HG03558 (cell line): ENCODE data around the gene SNX20.

Experiments
- ATAC-seq: cut with Tn5 transposase; IDR thresholded peaks from one replicate; pipeline ENCODE4 v1.9.1; 2021; ENCODE audit warnings: moderate number of reproducible peaks; ENCODE audit not compliant: unreplicated experiment; ENCODE audit errors: extremely low read depth

SNX20 gene

DNA sequence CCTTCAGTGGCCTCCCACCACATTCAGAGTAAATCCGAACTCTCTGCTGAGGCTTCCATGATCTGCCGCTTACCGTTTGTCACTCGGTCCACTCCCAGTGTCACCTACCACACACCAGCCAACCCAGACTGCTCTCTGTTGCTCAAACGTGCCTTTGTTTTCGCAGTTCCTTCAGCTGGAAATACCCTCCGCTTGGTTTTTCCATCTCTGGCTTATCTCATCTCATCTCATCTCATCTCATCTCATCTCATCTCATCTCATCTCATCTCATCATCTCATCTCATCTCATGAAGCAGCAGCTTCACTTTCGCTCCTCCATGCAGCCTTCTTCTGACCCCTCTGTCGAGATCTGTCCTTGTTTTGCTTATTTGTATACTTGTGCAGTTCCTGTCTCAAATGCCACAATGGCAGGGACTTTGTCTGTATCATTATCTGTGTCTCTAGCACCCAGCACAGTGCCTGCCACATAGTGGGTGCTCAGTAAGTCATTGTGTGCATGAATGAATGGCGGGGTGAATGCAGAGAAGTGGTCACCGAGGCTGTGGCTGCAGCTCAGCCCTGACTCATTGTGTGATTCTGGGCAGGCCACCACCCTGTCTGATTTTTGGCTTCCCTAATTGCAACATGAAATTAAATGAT, 3.8 kb upstream of the SNX20 start:
- no peak for ATAC-seq

DNA sequence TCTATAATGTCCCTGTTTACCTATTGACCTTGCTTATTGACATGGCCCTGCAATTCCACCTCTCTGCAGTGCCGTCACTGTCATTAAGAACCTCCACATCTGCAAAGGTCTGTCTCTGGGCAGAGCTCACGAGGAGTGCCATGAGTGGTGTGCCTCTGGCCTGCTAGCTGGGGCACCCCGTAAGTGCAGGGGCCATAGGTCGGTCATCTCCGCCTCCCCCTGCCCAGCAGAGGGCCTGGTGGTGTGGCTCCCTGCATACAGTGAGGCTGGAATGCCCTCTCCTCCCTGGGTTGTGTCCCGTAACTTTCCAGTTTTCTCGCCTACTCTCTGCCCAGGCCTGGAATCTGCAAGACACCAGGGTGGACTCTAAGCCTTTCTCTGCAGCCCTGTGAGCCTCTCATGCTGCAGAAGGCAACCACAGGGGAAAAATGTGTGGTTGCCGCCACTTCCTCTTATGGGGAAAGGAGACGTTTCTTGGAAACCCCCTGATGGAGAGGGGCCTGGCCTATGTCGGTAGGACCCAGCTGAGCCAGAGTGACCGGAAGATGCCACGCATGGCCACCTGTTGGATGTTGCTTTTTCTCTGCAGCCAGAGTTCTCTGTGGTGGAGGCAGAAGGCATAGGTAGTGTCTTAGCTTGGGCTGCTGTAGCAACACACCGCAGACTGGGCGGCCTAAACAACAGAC, 2.7 kb upstream of the SNX20 start:
- peak; percentile 47 for ATAC-seq

DNA sequence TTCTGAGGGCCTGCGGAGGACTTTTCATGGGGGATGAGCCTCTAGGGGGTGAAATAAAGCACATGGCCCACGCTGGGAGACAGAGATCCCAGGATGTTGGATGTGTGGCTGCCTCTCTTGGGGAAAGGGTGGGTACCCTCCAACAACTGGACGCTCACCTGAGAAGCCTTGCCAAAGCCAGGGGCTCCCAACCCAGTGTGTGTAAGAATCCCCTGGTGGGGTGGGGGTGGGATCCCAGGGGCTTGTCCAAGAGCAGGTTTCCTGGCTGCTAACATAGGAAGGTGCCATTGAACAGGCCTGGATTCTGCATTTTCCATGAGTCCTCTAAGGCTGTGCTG, 587 bp downstream of the SNX20 start:
- ATAC-seq = no peak

DNA sequence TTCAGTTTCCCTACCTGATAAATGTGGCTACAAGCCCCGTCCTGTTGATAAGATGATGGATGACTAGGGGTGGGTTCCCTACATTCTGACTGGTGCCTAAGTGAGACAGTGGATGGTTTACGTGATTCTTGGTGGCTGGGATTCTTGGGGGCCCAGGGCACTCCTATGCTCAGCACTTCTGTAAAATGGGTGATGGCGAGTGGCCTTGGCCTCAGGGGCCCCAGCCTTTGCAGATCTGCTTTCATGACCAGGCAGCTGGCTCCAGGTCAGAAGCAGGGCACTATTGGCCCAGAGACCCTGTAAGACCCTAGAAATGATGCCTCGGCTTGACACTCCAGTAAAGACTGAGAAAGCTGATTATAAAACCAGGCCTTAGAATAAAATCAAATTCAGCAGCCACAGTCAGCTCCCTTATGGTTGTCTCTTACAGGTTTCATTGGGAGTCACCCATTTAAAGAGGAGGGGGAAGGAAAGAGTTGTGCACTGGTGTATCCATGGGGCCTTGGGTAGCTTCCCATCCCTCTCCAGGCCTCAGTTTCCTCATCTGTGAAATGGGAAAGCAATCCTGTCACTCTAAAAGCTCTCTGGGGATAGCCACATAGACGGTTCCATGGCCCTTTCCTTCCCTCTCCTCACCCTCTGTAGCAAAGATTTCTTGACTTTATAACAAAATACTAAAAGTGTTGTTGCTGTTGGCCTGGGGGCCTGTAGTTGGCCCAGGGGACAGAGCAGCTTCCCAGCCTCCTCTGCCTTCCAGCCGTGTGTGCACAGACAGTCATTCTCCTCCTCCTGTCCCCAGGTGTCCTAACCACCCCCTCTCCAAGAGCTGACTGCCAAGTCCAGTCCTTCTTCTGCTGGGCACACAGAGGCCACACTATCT, 1.2 kb downstream of the SNX20 start:
- no peak for ATAC-seq

DNA sequence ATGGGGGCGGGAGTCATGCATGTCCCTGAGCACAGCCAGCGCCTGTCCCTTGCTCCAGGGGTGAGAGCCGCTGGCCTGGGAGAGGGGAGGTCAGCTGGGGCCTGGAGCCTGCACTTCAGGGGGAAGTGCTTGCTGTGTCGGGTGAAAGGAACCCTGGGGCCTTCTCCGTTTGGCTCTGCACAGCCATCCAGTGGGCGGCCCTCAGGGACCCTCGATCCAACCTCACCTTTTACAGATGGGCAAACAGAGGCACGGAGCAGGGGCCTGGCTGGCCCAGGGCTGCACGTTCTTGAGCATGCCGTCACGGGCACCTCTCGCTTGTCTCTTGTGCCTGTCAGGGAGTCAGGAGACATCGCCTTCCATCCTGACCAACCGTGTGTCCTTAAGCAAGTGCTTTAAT, 1.8 kb downstream of the SNX20 start:
- ATAC-seq = no peak

DNA sequence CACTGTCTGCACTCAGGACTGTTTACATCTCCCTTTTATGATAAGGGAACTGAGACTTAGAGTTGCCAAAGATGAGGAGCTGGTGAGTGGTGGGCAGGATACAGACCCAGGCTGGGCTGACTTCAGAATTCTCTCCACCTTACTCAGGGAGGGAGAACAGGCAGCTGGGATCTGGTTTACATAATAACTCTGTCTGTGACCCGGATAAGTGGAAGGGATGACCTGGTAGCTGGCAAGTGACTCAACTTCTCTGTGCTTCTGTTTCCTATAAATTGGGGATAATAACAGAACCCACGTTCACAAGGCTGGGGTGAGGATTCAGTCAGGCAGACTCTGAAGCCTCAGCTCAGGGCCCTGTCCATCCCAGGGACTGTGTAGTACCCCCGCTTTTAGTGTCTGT, 2.6 kb downstream of the SNX20 start:
- ATAC-seq = no peak

DNA sequence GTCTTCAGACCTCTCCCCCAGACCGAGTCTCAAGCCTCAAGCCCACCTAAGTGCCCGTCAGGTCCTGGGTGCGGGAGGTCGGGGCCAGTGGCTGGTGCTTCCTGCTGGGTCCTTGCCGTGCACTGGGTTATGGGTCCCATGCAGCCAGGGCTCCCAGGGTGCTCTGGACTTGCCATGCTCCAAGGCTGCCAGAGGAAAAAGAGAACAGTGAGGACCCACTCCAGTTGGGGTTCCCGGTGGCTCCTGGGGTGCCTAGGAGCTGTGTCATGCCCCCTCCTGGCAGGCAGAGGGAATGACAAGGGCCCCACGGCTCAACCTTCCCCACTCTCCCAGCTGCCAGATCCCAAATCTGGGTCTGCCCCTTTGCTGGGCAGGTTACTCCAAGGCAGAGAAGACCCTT, 3.8 kb downstream of the SNX20 start:
- no peak for ATAC-seq

DNA sequence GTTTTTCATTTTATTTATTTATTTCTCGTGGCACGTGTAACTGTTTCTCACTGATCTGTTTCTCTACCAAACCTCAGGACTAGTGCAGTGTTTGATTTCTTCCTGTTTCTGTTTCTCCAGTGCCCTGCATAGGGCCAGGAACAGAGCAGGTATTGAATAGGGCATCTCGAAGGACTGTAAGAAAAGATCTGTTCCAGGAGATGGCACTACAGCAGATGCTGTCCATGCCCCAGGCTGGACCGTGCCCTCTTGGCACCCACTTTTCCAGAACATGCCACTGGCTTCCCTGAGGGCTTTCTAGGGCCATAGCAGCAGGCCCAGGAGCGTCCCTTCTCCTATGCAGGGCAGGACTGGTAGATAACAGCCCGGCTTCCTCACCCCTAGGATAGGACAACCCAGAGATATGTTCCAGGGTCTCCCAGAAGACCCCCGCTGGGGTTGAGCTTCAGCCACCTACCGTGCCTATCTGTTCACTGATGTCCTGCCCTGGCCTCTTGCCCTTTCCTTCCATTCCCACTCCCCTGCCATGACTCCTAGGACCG, 4.4 kb downstream of the SNX20 start:
- ATAC-seq = no peak

DNA sequence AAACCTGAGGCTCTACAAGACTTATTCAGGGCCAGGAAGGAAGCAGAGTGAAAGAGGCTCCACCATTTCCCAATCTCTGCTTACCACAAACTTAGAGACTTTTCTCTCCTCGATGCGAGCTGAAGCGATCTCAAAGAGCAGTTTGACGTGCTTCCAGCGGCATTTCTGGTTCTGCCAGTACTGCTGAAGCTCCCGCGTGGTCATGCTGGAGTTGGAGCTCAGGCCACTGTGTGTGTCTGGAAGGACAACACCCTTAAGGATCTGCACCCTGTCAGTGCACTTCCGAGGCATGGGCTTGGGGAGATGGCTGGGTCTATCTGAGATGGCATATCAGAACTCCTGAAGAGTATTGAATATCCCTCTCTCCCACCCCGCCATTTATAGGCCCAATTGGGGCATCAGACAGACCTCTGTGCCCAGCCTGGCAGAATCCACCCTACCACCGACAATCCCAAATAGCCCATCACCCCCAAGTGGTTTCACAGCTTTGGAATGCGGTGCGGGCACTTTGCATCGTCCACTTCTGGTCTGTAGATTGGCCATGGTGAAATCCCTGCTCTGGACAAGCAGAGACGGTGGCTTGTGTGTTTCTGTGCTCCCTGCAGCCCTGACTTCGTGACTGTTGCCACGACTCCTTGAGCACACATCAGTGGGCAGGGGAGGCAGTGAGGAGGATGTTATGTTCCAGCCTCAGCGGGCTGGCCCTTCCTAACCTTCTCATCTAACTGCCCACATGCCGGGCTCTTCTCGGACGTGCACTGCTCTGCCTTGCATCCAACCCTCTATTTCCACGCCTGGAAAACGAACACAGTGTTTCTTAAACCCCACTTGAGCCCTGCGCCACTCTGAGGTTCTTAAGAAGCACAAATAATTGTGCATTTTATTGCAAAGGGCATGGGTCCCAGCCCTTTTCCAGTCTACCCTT, 5.2 kb downstream of the SNX20 start:
- ATAC-seq = no peak

DNA sequence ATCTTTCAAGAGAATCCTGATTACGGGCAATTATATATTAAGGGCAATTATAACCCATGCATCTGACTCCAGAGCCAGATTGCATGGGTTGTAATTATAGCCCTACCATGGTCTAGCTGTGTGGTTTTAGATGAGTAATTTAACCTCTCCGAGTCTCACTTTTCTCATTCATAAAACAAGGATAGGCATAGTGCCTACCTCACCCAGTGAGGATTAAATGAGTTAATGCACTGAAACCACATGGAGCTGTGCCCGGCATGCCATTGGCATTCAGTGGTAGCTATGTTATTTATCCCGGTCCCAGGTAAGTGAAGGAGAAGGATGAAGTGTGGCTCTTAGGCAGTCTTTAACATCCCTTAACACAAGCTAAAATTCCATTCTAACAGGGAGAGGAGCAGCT, 6.3 kb downstream of the SNX20 start:
- ATAC-seq = no peak

DNA sequence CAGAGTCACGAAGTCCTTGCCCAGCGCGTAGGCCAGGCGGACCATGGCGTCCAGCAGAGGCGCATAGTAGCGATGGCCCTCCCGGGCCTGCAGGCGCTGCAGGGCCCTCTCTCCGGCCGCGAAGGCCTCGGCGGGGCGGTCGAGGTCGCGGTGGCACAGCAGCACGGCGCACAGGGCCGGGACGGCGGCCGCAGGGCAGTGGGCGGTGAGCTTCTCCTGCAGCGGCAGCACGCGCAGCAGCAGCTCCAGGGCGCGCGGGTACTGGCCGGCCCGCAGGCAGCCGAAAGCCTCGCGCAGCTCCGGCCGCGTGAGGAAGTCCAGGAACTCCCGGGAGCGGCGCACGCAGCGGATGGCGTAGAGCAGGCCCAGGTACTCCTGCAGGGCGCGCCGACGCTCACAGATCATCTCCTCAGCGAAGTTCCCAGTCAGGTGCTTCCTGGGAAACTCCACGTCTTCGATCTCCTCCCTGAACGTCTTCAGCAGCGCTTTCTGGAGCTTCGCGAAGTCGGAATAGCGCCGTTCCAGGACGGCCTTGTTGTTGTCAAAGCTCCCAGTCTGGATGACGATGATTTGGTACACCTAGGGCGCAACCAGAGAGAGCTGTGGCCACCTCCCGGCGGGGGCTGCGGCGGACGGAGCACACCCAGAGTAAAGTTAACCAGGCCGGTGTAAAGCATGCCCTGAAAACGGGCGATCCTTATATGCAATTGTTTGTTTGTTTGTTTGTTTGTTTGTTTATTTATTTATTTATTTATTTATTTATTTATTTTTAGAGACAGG, 7.4 kb downstream of the SNX20 start:
- no peak for ATAC-seq

DNA sequence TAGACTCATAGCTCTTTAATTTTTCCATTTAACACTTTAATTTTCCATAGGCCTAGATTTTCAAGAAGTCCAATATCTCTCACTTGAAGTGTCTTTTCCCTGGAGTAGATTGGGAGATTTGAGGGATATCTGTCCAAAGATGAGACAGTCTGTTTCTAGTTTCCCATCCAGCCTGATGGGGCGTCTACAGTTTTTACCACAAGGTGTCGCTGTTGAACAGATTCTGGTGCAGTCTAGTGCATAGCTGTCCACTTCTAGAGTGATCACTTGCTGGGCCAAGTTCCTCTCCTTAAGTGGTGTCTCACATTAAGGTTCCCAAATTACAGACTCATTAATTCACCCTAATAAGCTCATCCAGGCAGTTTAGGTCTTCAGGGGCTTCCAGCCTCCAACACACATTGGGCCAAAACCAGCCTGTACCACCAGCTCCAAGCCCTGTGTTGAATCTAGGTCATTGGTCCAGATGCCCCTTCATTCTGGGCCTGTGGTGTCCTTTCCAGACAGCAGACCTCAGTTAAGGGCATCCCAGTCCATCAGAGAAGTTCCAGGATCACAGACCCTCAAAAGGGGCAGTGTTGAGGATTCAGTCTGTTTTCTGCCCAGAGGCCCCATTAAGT, 9.4 kb downstream of the SNX20 start:
- no peak for ATAC-seq

DNA sequence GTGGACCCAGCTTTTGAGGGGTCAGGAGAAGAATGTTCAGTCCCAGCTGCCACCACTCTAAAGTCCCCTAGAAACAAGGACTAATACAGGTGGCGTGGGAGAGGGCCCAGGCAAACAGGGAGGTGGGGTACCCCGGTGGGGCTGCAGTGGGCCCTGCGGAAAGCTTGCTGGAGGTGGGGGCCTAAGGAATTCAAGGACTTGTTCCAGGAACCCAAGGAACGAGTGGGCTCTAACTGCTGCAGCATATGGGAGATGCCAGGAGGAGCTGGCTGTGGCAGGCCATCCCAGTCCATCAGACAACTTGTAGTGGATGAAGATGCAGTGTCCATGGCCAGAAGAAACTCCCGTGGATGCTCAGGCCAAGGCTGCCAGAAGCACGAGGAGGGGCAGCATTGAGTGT, 10.6 kb downstream of the SNX20 start:
- ATAC-seq = no peak

DNA sequence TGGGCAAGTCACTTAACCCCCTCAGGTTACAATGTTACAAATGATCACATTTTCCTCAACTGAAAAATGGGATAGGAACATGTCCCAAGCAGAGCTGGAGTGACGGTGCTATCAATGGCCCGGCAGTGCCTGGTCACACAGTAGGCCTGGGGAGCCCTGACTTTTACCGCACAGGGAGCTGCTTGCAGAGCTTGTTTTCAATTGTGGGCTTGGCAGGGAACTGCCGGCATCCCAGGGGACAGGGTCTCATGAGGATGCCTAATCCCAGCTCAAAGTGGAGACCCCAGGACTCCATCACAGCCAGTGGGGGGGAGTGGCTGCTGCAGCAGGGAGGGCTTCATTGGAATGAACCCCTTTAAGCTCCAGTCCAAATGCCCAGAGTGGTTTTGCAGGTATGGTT, 11.4 kb downstream of the SNX20 start:
- no peak for ATAC-seq

DNA sequence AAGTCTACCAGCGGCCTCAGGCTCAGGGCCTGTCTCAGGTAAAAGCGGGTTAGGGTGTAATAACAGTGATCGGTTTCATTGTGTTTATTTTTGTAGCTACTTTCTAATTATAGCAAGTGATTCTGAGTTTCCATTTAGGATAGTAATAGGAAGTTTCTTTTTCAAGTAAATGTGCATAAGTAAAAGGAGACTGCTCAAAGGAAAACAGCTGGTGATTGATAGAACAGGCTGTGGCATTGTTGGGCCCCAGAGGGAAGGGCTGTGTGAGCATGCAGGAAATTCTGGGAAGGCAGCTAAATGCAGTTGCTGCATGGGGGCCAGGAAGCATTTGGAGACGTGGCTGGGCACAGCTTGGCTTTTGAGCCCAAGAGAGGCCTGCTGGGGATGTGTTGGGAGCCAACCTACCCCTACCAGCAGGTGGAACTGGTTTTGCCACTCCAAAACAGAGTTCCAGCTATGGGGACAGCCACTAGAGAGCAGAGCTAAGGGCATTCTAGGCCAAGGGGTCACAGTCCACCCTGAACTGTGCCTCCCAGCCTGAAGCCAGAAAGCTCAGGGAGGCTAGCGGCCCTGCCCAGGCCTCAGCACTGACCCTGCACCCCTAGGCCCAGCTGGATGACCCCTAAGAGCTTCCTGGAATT, 12.6 kb downstream of the SNX20 start:
- no peak for ATAC-seq

DNA sequence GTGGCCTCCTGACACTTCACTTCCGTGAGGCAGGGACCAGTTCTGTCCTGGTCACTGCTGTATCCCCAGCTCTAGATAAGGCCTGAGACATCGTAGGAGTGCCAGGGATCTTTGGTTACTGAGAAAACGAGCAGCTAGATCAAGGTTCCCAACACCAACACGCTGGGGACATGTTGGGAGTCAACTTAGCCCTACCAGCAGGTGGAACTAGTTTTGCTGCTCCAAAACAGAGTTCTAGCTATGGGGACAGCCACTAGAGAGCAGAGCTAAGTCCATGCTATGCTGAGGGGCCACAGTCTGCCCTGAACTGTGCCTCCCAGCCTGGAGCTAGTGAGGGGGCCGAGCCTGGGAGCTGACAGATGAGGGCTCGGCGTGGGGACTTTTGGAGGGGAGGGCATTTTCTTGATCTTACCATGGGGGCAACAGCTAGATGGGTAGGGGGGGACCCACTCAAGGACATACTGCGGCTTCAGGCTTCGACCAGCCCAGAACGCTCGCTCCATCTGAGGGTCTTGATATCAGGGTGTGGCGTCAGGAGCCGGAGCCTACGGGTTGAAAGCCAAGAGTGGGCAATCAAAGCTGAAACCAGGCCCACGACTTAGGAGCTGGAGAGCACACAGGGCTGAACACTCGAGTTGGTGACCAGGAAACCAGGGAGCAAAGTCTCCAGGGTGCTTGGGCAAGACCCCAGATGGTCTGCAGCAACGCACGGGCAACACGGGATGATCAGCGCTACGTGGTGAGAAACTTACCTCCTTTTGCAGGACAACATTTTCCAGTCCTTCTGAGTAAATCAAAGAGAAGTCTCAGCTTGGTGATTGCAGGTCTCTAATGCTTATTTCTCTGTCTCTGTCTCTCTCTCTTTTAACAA, 13.4 kb downstream of the SNX20 start:
- ATAC-seq = no peak

DNA sequence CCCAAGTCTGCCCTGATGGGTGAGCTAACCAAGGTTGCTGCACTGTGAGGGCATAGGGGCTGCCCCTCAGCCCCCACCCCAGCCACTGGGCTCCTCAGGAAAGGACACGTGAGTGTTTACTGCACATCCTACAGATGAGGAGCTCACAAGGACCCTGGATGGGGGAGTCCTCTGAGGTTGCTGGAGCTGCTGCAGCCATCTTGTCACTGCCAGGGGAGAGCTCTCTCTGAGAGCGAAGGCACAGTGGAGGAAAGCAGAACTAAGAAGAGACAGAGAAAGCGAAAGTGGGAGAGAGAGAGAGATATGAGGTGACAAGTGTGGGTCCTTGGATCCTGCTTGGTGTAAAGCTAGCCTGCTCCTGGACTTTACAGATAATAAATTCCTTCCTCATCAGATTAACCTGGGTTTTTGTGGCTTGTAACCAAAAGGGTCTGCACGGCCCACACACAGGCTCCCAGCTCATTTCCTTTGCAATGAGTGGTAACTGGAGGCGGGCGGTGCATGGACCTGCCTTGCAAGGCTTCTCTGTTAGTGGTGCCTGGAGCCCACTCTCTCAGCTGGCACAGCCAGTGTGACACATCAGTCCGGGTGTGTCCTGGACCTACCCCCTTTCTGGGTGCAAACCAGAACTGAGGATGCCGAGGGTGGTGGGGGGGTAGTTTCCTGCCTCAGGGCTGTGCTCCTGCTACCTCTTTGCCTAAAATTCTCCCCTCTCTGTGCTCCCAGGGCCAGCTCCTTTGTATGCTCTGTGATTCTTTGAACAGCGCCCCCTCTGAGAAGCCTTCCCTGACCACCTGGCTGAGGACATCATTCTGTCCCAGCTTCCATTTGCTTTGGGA, 14.2 kb downstream of the SNX20 start:
- ATAC-seq = peak; percentile 60
